Osteoblast (primary cell): ENCODE results near the gene GPR26. TPM values are rescaled to one million over a fixed set of nuclear protein-coding genes. Genes with fewer than 3 reads are reported as not detected.

Experiments used
- DNase-seq: peaks from one replicate; pipeline ENCODE4 v3.0.0; 2011; ENCODE audit warnings: low spot score, mixed read lengths; ENCODE audit not compliant: insufficient read length; ENCODE audit errors: missing footprints
- H2AFZ ChIP-seq: 2 replicates; pipeline ENCODE4 v1.6.0; 2011; ENCODE audit warnings: mild to moderate bottlenecking, low read length
- H3K27ac ChIP-seq: 2 replicates; pipeline ENCODE4 v1.5.1; 2011; ENCODE audit warnings: mild to moderate bottlenecking, low read depth, low read length, moderate library complexity
- H3K27me3 ChIP-seq: 2 replicates; pipeline ENCODE4 v1.6.0; 2012; ENCODE audit warnings: mild to moderate bottlenecking, control low read depth, inconsistent platforms, low read length, moderate library complexity; ENCODE audit not compliant: insufficient read depth
- H3K36me3 ChIP-seq: 2 replicates; pipeline ENCODE4 v1.5.1; 2011; ENCODE audit warnings: mild to moderate bottlenecking, low read length, control low read depth, moderate library complexity; ENCODE audit not compliant: insufficient read depth
- H3K4me1 ChIP-seq: 2 replicates; pipeline ENCODE4 v1.5.1; 2011; ENCODE audit warnings: mild to moderate bottlenecking, low read length, control low read depth, moderate library complexity; ENCODE audit not compliant: insufficient read depth
- H3K4me2 ChIP-seq: 2 replicates; pipeline ENCODE4 v1.6.0; 2011; ENCODE audit warnings: mild to moderate bottlenecking, low read length; ENCODE audit not compliant: insufficient read depth
- H3K4me3 ChIP-seq: fragments of 200-600 bp; sonication (generic); 3 replicates; pipeline ENCODE4 v1.5.1; 2012; ENCODE audit warnings: mild to moderate bottlenecking, low read length, inconsistent platforms; ENCODE audit not compliant: insufficient read depth
- H3K79me2 ChIP-seq: 2 replicates; pipeline ENCODE4 v1.6.0; 2012; ENCODE audit warnings: mild to moderate bottlenecking, low read length, control low read depth, inconsistent platforms; ENCODE audit not compliant: insufficient read depth
- H3K9me3 ChIP-seq: 2 replicates; pipeline ENCODE4 v1.5.1; 2011; ENCODE audit warnings: low read depth, low read length, control low read depth
- H4K20me1 ChIP-seq: 2 replicates; pipeline ENCODE4 v1.6.0; 2012; ENCODE audit warnings: mild to moderate bottlenecking, low read length, control low read depth; ENCODE audit not compliant: insufficient read depth
- total RNA-seq: library from RNA; depleted of rRNA; stranded (reverse); fragments of >200 nt; gene quantifications from 2 replicates; pipeline ENCODE4 v1.2.3, GENCODE V29; 2012
- TF ChIP-seq, protein P1 (sequence below): IDR thresholded peaks from 2 replicates; pipeline ENCODE4 v1.5.1; 2011; ENCODE audit warnings: mild to moderate bottlenecking, low read depth, low read length, moderate library complexity; ENCODE audit errors: extremely low read depth

Gene GPR26
- total RNA-seq, 1 donor: not detected

DNA sequence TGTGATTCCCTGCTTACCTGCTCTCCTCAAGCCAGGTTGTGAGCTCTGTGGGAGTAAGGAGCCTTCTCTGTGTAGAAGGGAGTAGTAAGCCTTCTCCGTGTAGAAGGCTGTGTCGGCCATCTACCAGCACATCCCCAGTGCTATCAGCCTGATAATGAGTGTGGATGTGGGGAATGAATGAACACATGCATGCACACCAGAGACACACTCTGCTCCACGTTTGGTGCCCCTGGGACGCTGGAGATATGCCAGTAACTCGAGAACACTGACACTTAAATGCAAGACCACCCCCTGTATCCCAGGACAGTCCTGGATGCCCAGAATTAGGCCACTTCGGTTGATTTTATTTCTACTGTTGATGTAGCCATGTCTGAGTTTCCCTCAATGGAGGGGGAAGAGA lies 21.1 kb upstream of the GPR26 start:
- Histone ChIP-seq H3K9me3 (no peaks in the 10 kb centered on the region), H3K79me2 (no peaks in the 10 kb centered on the region), H3K27me3 (no peaks in the 10 kb centered on the region), H3K4me2 (no peak overlapping the region), H3K4me3 (no peak overlapping the region), H3K36me3 (no peaks in the 10 kb centered on the region), H4K20me1 (no peaks in the 10 kb centered on the region), H3K27ac (no peak overlapping the region), H3K4me1 (no peaks in the 10 kb centered on the region), H2AFZ (no peak overlapping the region)
- no peak for DNase-seq
- TF ChIP-seq, protein P1, sequence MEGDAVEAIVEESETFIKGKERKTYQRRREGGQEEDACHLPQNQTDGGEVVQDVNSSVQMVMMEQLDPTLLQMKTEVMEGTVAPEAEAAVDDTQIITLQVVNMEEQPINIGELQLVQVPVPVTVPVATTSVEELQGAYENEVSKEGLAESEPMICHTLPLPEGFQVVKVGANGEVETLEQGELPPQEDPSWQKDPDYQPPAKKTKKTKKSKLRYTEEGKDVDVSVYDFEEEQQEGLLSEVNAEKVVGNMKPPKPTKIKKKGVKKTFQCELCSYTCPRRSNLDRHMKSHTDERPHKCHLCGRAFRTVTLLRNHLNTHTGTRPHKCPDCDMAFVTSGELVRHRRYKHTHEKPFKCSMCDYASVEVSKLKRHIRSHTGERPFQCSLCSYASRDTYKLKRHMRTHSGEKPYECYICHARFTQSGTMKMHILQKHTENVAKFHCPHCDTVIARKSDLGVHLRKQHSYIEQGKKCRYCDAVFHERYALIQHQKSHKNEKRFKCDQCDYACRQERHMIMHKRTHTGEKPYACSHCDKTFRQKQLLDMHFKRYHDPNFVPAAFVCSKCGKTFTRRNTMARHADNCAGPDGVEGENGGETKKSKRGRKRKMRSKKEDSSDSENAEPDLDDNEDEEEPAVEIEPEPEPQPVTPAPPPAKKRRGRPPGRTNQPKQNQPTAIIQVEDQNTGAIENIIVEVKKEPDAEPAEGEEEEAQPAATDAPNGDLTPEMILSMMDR: no peak

DNA sequence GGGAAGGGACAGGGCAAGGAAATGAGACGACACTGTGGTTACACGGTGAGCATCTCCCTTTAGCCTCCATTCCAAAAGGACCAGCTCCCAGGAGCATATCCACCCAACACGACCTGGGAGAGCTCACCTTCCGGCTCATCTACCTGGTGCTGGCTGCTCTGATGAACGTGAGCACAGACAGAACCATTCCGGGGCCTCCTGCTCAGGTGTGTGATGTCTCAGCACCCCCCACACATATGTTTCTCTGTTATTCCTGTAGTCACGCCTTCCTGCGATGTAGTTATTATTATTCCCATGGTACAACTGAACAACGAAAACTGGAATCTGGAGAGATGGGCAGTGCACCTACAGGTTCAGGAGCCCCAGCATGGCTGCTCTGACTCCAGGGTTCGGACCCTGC lies 20.5 kb upstream of the GPR26 start:
- Histone ChIP-seq H3K4me1 (no peaks in the 10 kb centered on the region), H3K36me3 (no peaks in the 10 kb centered on the region), H3K4me2 (no peak overlapping the region), H2AFZ (no peak overlapping the region), H4K20me1 (no peaks in the 10 kb centered on the region), H3K27me3 (no peaks in the 10 kb centered on the region), H3K79me2 (no peaks in the 10 kb centered on the region), H3K4me3 (no peak overlapping the region), H3K9me3 (no peaks in the 10 kb centered on the region), H3K27ac (no peak overlapping the region)
- DNase-seq: no peak
- TF ChIP-seq, protein P1: no peak

DNA sequence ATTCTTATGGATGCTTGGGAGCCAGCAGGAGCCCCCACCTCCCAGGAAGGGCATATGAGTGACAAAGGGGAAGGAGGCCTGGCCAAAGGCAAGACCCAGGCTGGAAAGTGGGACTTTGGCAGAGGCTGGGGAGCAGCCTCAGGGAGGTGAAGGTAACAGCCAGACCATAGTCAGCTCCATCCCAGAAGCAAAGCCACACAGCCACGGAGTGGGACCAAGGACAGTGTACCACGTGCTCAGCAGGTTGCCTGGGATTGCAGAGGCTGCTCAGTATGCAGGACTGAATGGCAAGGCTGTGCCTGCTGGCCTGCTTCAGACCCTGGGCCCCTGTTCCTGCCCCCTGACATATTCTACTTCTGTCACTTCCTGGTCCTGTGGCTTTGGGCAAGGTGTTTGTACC lies 17.6 kb upstream of the GPR26 start:
- DNase-seq: no peak
- Histone ChIP-seq H3K36me3 (no peaks in the 10 kb centered on the region), H3K79me2 (no peaks in the 10 kb centered on the region), H3K4me1 (no peaks in the 10 kb centered on the region), H3K27ac (no peak overlapping the region), H3K9me3 (no peaks in the 10 kb centered on the region), H2AFZ (no peak overlapping the region), H3K27me3 (no peaks in the 10 kb centered on the region), H4K20me1 (no peaks in the 10 kb centered on the region), H3K4me3 (no peak overlapping the region), H3K4me2 (no peak overlapping the region)
- TF ChIP-seq, protein P1: no peak

DNA sequence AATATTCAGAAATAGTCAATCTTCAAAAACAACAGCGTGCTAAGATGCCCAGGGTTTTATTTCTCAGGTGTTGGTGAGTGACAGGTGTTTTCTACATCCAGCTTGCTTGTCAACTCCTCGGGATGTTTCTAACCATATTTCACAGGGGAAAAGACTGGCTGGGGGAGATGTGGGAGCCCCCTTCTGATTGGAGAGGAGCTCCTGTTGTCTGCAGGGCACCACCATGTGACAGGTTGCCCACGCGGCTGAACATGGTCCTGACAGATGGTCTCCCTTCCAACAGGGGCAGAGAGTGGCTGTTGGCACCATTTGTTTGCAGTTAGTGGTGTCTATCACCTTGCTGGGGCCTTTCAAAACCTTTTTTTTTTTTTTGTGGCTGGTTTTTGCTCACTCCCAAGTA lies 16.5 kb upstream of the GPR26 start:
- Histone ChIP-seq H3K4me1 (no peaks in the 10 kb centered on the region), H3K27ac (no peak overlapping the region), H3K9me3 (no peaks in the 10 kb centered on the region), H2AFZ (no peak overlapping the region), H3K36me3 (no peaks in the 10 kb centered on the region), H3K79me2 (no peaks in the 10 kb centered on the region), H3K27me3 (no peaks in the 10 kb centered on the region), H3K4me2 (no peak overlapping the region), H4K20me1 (no peaks in the 10 kb centered on the region), H3K4me3 (no peak overlapping the region)
- TF ChIP-seq, protein P1: no peak
- no peak for DNase-seq
